HepG2 (cell line): ENCODE measurements around the gene RAB9A. TPM values are rescaled to one million over a fixed set of nuclear protein-coding genes. Genes with fewer than 3 reads are reported as not detected.
"Not testable (repeated sequence)": the region's sequence is repeated elsewhere in the genome, so short reads cannot be mapped to it uniquely, and the experiment has no call there.

Experiments used
- ATAC-seq: fragments of 200-7000 bp; cut with Tn5 transposase; 3 replicates; pipeline ENCODE4 v1.9.1; 2020; ENCODE audit warnings: mild to moderate bottlenecking, moderate library complexity
- BruUV-seq: library from RNA; stranded (reverse); fragments of 400-500 nt; replicated peaks from 2 replicates; lab custom pipeline; 2021; lab: Mats Ljungman, UMichigan
- CTCF ChIA-PET: fragments of 300-600 bp; formaldehyde crosslinking; extraction: SDS; loops from one replicate; lab custom pipeline; 2021; ENCODE audit warnings: low total read pairs, inconsistent platforms, low intra/inter-chr PET ratio; lab: Yijun Ruan, JAX
- POLR2A ChIA-PET: fragments of 350-600 bp; sonication (Branson Sonifier 250); formaldehyde crosslinking; loops from one replicate; lab custom pipeline; 2020; ENCODE audit warnings: antibody characterized with exemption, inconsistent platforms; lab: Yijun Ruan, JAX
- DNase-seq: peaks from one replicate; pipeline ENCODE4 v3.0.0-alpha.2; 2015; ENCODE audit warnings: low spot score
- FAIRE-seq: peaks from 3 replicates; lab custom pipeline; 2011; peaks lifted over from hg19 to GRCh38; lab: Jason Lieb, UNC
- H2AFZ ChIP-seq: one replicate; pipeline ENCODE4 v1.6.1; 2011; ENCODE audit warnings: low read length, inconsistent platforms
- H3K27ac ChIP-seq: fragments of 300-600 bp; 3 replicates; pipeline ENCODE4 v1.8.0; 2011; ENCODE audit warnings: mixed run types, mild to moderate bottlenecking, mixed read lengths, low read length, inconsistent platforms; ENCODE audit not compliant: insufficient read depth; ENCODE audit errors: extremely low read length
- H3K27me3 ChIP-seq, 2 experiments: fragments of 200-600 bp in 1 of 2; 2 replicates in 1 of 2; 3 replicates in 1 of 2; pipeline versions ENCODE4 v1.6.0 to v1.8.0; 2011; ENCODE audit warnings: low read length in 2 of 2, mild to moderate bottlenecking in 2 of 2, moderate library complexity in 2 of 2, inconsistent platforms in 1 of 2; ENCODE audit not compliant: insufficient read depth in 2 of 2, control insufficient read depth in 1 of 2
- H3K36me3 ChIP-seq, 2 experiments: fragments of 200-600 bp in 1 of 2; replicated peaks in 1 of 2; 2 replicates in 1 of 2; 3 replicates in 1 of 2; pipeline versions ENCODE4 v1.5.1 to v1.8.0; 2011; ENCODE audit warnings: low read length in 2 of 2, inconsistent platforms in 1 of 2; ENCODE audit not compliant: insufficient read depth in 2 of 2, control insufficient read depth in 1 of 2
- H3K4me1 ChIP-seq: 2 replicates; pipeline ENCODE4 v1.5.1; 2012; ENCODE audit warnings: low read length, inconsistent platforms; ENCODE audit not compliant: insufficient read depth
- H3K4me2 ChIP-seq: 2 replicates; pipeline ENCODE4 v1.6.0; 2011; ENCODE audit warnings: low read depth, low read length, inconsistent platforms
- H3K4me3 ChIP-seq, 3 experiments: fragments of 200-600 bp in 1 of 3; sonication (generic), shearing (Covaris generic) in 1 of 3; replicated peaks in 1 of 3; 2 replicates each; pipeline ENCODE4 v1.5.1; 2011 to 2016; ENCODE audit warnings: low read length in 3 of 3, inconsistent platforms in 2 of 3, low read depth in 2 of 3, mild to moderate bottlenecking in 2 of 3, control low read depth in 1 of 3, mixed read lengths in 1 of 3; ENCODE audit not compliant: insufficient read depth in 1 of 3
- H3K79me2 ChIP-seq: one replicate; pipeline ENCODE4 v1.6.1; 2011; ENCODE audit warnings: low read length, inconsistent platforms; ENCODE audit not compliant: insufficient read depth
- H3K9ac ChIP-seq: 2 replicates; pipeline ENCODE4 v1.6.0; 2011; ENCODE audit warnings: mild to moderate bottlenecking, low read depth, low read length, inconsistent platforms; ENCODE audit not compliant: insufficient read depth
- H3K9me3 ChIP-seq: 2 replicates; pipeline ENCODE4 v1.5.1; 2012; ENCODE audit warnings: mild to moderate bottlenecking, low read length
- H4K20me1 ChIP-seq: 2 replicates; pipeline ENCODE4 v1.6.0; 2011; ENCODE audit warnings: inconsistent platforms, mild to moderate bottlenecking, low read length, moderate library complexity; ENCODE audit not compliant: insufficient read depth
- ZBED4 ChIP-seq: sonication (generic); formaldehyde crosslinking; IDR thresholded peaks from 2 replicates; pipeline ENCODE4 v1.4.0; 2020; ENCODE audit warnings: missing genetic modification reagents, borderline replicate concordance
- WGBS: methylation state at CpG from one replicate; pipeline ENCODE4 v1.1.6; 2017; ENCODE audit warnings: low lambda C conversion rate; 5-methylcytosine and 5-hydroxymethylcytosine counted together
- in situ Hi-C: cut with HindIII; loops from 2 replicates; pipeline ENCODE4 v1.10.0; 2017; ENCODE audit warnings: low pct_unique_long_range_greater_than_20kb; ENCODE audit not compliant: extremely low pct_ligation_motif_present
- intact Hi-C: fragments of 100-400 bp; cut with micrococcal nuclease; formaldehyde crosslinking; loops from one replicate; pipeline ENCODE4 v1.10.0; 2022; ENCODE audit not compliant: unreplicated experiment
- polyA plus RNA-seq, 8 experiments: library from polyadenylated mRNA; depleted of rRNA in 3 of 8; stranded (reverse) in 7 of 8; unstranded in 1 of 8; fragments of >200 nt; fragmentation: Illumina TruSeq in 4 of 8; extraction: Trizol in 4 of 8; gene quantifications; 2 replicates each; pipeline versions ENCODE4 v1.2.1 to v1.2.3, GENCODE V29; 2011 to 2016; ENCODE audit warnings: low read depth in 4 of 8, missing spikeins in 1 of 8, mixed read lengths in 1 of 8; ENCODE audit not compliant: insufficient read depth in 1 of 8
- total RNA-seq, 5 experiments: library from RNA; depleted of rRNA; stranded (reverse); fragments of >200 nt; fragmentation: Illumina TruSeq; extraction: Trizol; gene quantifications; 2 replicates each; pipeline ENCODE4 v1.2.3, GENCODE V29; 2016; ENCODE audit warnings: low read depth in 1 of 5
- TF ChIP-seq, protein P1 (sequence below): sonication (generic); formaldehyde crosslinking; conservative IDR thresholded peaks from 2 replicates; pipeline ENCODE4 v1.8.0; 2022; ENCODE audit warnings: low read depth, missing genetic modification reagents

The RAB9A gene
- total and polyA plus RNA-seq, 2 of the 13 experiments (the other 11 are each of a cell fraction or from before 2014, with no cell fraction given) = 10.5 to 23.1 TPM

DNA sequence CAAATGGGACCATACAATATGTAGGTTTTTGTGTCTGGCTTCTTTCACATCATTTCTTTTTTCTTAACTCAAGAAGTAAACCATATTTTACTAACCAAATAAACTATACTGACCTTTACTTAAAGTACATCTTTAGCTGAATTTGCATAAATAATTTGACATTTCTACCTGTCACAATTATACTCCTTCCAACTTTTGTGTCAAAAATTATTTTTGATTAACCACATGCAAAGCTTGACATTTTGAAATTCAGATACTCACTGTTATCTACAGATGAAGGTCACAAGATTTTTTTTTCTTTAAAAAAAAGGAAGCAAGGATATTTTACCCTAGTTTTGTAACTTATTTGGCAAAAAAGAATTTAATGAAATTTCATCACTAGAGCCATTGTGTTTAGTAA lies 12.0 kb upstream of the RAB9A start:
- Histone ChIP-seq H3K36me3 (no peaks in the 10 kb centered on the region), H4K20me1 (no peaks in the 10 kb centered on the region), H2AFZ (no peak overlapping the region), H3K4me2 (no peak overlapping the region), H3K9me3 (no peaks in the 10 kb centered on the region), H3K9ac (no peak overlapping the region), H3K4me3 (no peak overlapping the region), H3K79me2 (no peaks in the 10 kb centered on the region), H3K27me3 (no peaks in the 10 kb centered on the region), H3K4me1 (no peaks in the 10 kb centered on the region), H3K27ac (no peak overlapping the region)
- BruUV-seq = no TSS peak
- FAIRE-seq (no peak), ATAC-seq (no peak), DNase-seq (no peak)
- in situ Hi-C loops (no loop called here), intact Hi-C loops (no loop called here)
- CTCF ChIA-PET = no interaction called here
- POLR2A ChIA-PET = no interaction called here
- no peak for TF ChIP-seq ZBED4 (CRISPR knock-in tag)
- TF ChIP-seq, protein P1, sequence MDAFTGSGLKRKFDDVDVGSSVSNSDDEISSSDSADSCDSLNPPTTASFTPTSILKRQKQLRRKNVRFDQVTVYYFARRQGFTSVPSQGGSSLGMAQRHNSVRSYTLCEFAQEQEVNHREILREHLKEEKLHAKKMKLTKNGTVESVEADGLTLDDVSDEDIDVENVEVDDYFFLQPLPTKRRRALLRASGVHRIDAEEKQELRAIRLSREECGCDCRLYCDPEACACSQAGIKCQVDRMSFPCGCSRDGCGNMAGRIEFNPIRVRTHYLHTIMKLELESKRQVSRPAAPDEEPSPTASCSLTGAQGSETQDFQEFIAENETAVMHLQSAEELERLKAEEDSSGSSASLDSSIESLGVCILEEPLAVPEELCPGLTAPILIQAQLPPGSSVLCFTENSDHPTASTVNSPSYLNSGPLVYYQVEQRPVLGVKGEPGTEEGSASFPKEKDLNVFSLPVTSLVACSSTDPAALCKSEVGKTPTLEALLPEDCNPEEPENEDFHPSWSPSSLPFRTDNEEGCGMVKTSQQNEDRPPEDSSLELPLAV = no peak

GRCh38 chrX:13679700-13680099 lies 9.2 kb upstream of the RAB9A start:
- H3K9me3 ChIP-seq, H4K20me1 ChIP-seq, ATAC-seq, BruUV-seq, FAIRE-seq, CTCF ChIA-PET, intact Hi-C loops, H3K27ac ChIP-seq, H3K4me2 ChIP-seq, POLR2A ChIA-PET, H3K4me3 ChIP-seq, H3K4me1 ChIP-seq, H3K27me3 ChIP-seq, H2AFZ ChIP-seq, DNase-seq, in situ Hi-C loops, H3K9ac ChIP-seq, H3K79me2 ChIP-seq, H3K36me3 ChIP-seq: not testable (repeated sequence)
- WGBS = 65% methylated on average over 4 of the region's 4 CpGs
